AG10803 (cell line): ENCODE measurements around the gene SOCS4.
A peak's percentile ranks its signal among the peaks of the same experiment; 100 is the strongest.

Experiments used
- DNase-seq: peaks from one replicate; pipeline ENCODE4 v3.0.0; 2010; ENCODE audit warnings: low read depth
- H3K4me3 ChIP-seq: 2 replicates; pipeline ENCODE4 v1.5.1; 2011; ENCODE audit warnings: mild to moderate bottlenecking, low read length, control low read depth
- TF ChIP-seq, protein P1 (sequence below): conservative IDR thresholded peaks from 2 replicates; pipeline ENCODE4 v1.5.1; 2011; ENCODE audit warnings: mild to moderate bottlenecking, low read length, control low read depth, inconsistent platforms

Gene SOCS4

DNA sequence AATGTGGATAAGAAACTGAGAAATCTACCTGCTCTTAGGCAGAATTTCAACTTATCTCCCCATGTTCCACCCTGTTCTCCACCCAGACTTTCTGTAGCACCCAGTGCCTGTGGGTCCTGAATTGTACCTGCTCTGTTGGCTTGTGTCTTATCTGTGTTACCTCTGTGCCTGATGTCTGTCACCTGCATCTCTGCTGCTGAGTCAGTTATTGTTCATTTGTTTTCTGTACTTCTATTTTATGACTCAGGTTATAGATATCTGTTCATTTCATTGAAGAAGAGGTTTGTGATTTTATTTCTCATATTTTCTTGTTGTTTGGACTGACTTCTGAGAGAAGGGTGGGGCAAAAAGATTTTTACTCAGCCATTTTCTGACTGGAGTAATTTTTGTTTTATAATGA is 11.7 kb downstream of the SOCS4 start:
- DNase-seq: no peak
- TF ChIP-seq, protein P1, sequence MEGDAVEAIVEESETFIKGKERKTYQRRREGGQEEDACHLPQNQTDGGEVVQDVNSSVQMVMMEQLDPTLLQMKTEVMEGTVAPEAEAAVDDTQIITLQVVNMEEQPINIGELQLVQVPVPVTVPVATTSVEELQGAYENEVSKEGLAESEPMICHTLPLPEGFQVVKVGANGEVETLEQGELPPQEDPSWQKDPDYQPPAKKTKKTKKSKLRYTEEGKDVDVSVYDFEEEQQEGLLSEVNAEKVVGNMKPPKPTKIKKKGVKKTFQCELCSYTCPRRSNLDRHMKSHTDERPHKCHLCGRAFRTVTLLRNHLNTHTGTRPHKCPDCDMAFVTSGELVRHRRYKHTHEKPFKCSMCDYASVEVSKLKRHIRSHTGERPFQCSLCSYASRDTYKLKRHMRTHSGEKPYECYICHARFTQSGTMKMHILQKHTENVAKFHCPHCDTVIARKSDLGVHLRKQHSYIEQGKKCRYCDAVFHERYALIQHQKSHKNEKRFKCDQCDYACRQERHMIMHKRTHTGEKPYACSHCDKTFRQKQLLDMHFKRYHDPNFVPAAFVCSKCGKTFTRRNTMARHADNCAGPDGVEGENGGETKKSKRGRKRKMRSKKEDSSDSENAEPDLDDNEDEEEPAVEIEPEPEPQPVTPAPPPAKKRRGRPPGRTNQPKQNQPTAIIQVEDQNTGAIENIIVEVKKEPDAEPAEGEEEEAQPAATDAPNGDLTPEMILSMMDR: no peak
- no peak overlapping the region for H3K4me3 ChIP-seq

- TF ChIP-seq, protein P1: no peak
- H3K4me3 ChIP-seq: no peak overlapping the region
- DNase-seq: no peak
Observed at GRCh38 chr14:55043528-55043927, 16.5 kb downstream of the SOCS4 start.

- TF ChIP-seq, protein P1: no peak
- H3K4me3 ChIP-seq: no peak overlapping the region
- DNase-seq: no peak
Observed at GRCh38 chr14:55045087-55045486, 18.1 kb downstream of the SOCS4 start.

DNA sequence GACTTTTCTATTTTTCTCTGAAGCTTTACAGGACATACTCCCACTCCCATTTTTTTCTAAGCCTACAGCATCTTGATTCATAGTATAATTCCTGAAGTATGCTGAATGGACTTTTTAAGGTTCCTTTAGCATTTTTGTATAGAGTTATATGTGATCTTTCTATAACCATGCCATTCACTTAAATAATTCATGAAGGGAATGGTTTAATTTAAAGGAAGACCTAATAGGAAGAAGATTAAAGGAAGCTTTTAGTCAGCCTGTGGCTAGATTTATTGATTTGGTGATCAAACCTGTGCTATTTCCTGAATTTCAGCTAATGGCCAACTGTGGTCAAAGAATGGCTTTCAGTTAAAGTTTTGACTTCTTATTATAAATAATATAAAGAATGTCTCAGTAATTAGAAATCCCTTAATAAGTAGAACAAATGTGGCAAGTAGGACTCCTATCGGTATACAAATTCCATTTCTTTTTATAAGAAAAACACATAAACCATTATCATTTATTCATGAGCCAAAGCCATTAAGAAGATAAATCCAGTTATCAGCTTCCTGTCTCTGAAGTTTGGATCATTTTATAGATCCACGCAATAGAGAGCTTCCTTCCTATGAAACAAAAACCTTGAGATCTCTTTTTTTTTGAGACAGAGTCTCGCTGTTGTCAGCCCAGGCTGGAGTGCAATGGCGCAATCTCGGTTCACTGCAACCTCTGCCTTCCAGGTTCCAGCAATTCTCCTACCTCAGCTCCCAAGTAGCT is 20.4 kb downstream of the SOCS4 start:
- TF ChIP-seq, protein P1: no peak
- no peak for DNase-seq
- no peak overlapping the region for H3K4me3 ChIP-seq

DNA sequence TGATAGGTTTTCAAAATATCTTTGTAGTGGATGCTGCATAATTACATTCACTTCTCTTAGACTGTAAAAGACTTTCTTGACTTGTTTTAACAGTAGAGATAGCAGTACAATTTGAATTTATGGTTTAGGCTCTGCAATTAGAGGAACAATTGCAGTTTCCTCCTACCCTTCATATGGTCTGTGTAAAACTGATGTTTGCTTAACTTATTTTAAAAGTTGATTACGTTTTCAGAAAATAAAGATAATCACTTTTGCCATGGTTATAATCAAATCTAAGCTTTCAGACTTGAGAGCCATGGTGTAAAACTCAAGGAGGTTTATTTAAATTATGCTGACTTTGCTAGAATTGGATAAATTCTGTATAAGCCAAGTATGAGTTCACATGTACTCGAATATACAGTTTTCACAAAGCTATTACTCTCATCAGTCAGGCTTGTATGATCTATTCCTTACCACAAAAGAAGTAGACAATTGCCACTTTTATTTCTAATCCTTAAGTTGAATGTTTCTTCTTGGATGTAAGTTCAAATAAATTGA is 21.9 kb downstream of the SOCS4 start:
- TF ChIP-seq, protein P1: no peak
- no peak for DNase-seq
- H3K4me3 ChIP-seq: no peak overlapping the region

DNA sequence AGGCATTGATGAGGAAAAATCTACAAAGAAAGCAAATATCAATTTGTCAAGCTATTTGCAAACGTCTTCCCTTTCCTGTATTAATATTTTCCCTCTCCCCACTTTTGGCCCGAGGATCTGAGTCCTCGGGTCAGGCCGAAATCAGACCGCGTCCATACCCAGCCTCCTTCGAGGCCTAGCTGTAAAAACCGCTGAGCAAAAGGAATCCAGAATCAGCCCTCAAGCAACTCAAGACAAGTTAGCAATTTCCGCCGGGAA is 24.1 kb downstream of the SOCS4 start:
- no peak for DNase-seq
- TF ChIP-seq, protein P1: no peak
- H3K4me3 ChIP-seq: peak overlapping the region; percentile 59
